Measurements from ENCODE around the gene EBNA1BP2. TPM values are rescaled to one million over a fixed set of nuclear protein-coding genes. Genes with fewer than 3 reads are reported as not detected.
"Not testable (repeated sequence)": the region's sequence is repeated elsewhere in the genome, so short reads cannot be mapped to it uniquely, and the experiment has no call there.

Gene EBNA1BP2
- total RNA-seq, 1 donor = 50.7 TPM

- Histone ChIP-seq H3K36me3 (ENCODE audit: insufficient read depth, low read length) (no peaks in the 10 kb centered on the region), H3K4me1 (ENCODE audit: insufficient read depth, low read length) (no peaks in the 10 kb centered on the region), H4K20me1 (ENCODE audit: insufficient read depth, low read length) (no peaks in the 10 kb centered on the region), H3K9me3 (ENCODE audit: low read depth, low read length) (no peaks in the 10 kb centered on the region), H3K4me2 (ENCODE audit: insufficient read depth, low read length) (no peak overlapping the region), H3K27ac (ENCODE audit: low read depth, low read length) (no peak overlapping the region), H3K79me2 (ENCODE audit: insufficient read depth, low read length) (no peaks in the 10 kb centered on the region), H3K27me3 (ENCODE audit: insufficient read depth, low read length) (peaks cover 6% of the 10 kb centered on the region), H2AFZ (ENCODE audit: low read length) (no peak overlapping the region), H3K4me3 (ENCODE audit: insufficient read depth, low read length) (no peak overlapping the region)
- no peak for TF ChIP-seq CTCF (IDR thresholded peaks at IDR 0.05; ENCODE audit: extremely low read depth, low read depth, low read length)
- no peak for DNase-seq (ENCODE audit: insufficient read length, low spot score, missing footprints)
These were observed 49.1 kb downstream of the EBNA1BP2 start for GRCh38 chr1:43123031-43123430.

- Histone ChIP-seq H3K4me3 (ENCODE audit: insufficient read depth, low read length) (no peak overlapping the region), H3K27me3 (ENCODE audit: insufficient read depth, low read length) (peaks cover 6% of the 10 kb centered on the region), H3K4me2 (ENCODE audit: insufficient read depth, low read length) (no peak overlapping the region), H3K36me3 (ENCODE audit: insufficient read depth, low read length) (no peaks in the 10 kb centered on the region), H3K27ac (ENCODE audit: low read depth, low read length) (no peak overlapping the region), H3K4me1 (ENCODE audit: insufficient read depth, low read length) (no peaks in the 10 kb centered on the region), H3K79me2 (ENCODE audit: insufficient read depth, low read length) (no peaks in the 10 kb centered on the region), H2AFZ (ENCODE audit: low read length) (no peak overlapping the region), H4K20me1 (ENCODE audit: insufficient read depth, low read length) (no peaks in the 10 kb centered on the region), H3K9me3 (ENCODE audit: low read depth, low read length) (no peaks in the 10 kb centered on the region)
- TF ChIP-seq CTCF (IDR thresholded peaks at IDR 0.05; ENCODE audit: extremely low read depth, low read depth, low read length) = no peak
- DNase-seq (ENCODE audit: insufficient read length, low spot score, missing footprints) = no peak
These were observed 50.7 kb downstream of the EBNA1BP2 start for GRCh38 chr1:43121256-43121900.

- not testable (repeated sequence) for H3K4me2 ChIP-seq (ENCODE audit: insufficient read depth, low read length); H3K27ac ChIP-seq (ENCODE audit: low read depth, low read length); H2AFZ ChIP-seq (ENCODE audit: low read length); H3K27me3 ChIP-seq (ENCODE audit: insufficient read depth, low read length); H3K9me3 ChIP-seq (ENCODE audit: low read depth, low read length); H3K79me2 ChIP-seq (ENCODE audit: insufficient read depth, low read length); H3K36me3 ChIP-seq (ENCODE audit: insufficient read depth, low read length); H4K20me1 ChIP-seq (ENCODE audit: insufficient read depth, low read length); DNase-seq (ENCODE audit: insufficient read length, low spot score, missing footprints); H3K4me1 ChIP-seq (ENCODE audit: insufficient read depth, low read length); H3K4me3 ChIP-seq (ENCODE audit: insufficient read depth, low read length)
These were observed 52.0 kb downstream of the EBNA1BP2 start for GRCh38 chr1:43119928-43120586.

Small RNAs within 50 kb of the gene (small RNA-seq; reads per million reads assigned to genes)
- gene RNA5SP46 = not detected

Other genes with a start within 250 kb of the EBNA1BP2 start
- 28.3 and 43.4 TPM in 2 replicates for gene SLC2A1, start 213.4 kb downstream of the EBNA1BP2 start, total RNA-seq
- under 0.01 TPM in 1 of 2 replicates, not detected in the other for gene CFAP57, start within 50 bp of the EBNA1BP2 start, total RNA-seq
- not detected in 2 replicates for gene TMEM125, start 97.7 kb upstream of the EBNA1BP2 start, total RNA-seq
- gene C1orf210, start 113.3 kb upstream of the EBNA1BP2 start, total RNA-seq = not detected in 2 replicates
- not detected in 2 replicates for gene TIE1, start 128.7 kb upstream of the EBNA1BP2 start, total RNA-seq
- not detected in 2 replicates for gene MPL, start 165.5 kb upstream of the EBNA1BP2 start, total RNA-seq
- 4.7 and 5.3 TPM in 2 replicates for gene CDC20, start 186.7 kb upstream of the EBNA1BP2 start, total RNA-seq
- gene ELOVL1, start 195.7 kb upstream of the EBNA1BP2 start, total RNA-seq = 35.9 and 36.9 TPM in 2 replicates
- gene MED8, start 217.5 kb upstream of the EBNA1BP2 start, total RNA-seq = 64.8 and 65.9 TPM in 2 replicates
- 41.0 and 42.0 TPM in 2 replicates for gene SZT2, start 217.6 kb upstream of the EBNA1BP2 start, total RNA-seq

All from osteoblast (primary cell).